ENCODE results near the gene BEND5. TPM values are rescaled to one million over a fixed set of nuclear protein-coding genes. Genes with fewer than 3 reads are reported as not detected.

BEND5 gene, protein sequence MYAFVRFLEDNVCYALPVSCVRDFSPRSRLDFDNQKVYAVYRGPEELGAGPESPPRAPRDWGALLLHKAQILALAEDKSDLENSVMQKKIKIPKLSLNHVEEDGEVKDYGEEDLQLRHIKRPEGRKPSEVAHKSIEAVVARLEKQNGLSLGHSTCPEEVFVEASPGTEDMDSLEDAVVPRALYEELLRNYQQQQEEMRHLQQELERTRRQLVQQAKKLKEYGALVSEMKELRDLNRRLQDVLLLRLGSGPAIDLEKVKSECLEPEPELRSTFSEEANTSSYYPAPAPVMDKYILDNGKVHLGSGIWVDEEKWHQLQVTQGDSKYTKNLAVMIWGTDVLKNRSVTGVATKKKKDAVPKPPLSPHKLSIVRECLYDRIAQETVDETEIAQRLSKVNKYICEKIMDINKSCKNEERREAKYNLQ
- total RNA-seq: 1 to 10 TPM; 2.8 to 4.6 (median 3.9) TPM

DNA sequence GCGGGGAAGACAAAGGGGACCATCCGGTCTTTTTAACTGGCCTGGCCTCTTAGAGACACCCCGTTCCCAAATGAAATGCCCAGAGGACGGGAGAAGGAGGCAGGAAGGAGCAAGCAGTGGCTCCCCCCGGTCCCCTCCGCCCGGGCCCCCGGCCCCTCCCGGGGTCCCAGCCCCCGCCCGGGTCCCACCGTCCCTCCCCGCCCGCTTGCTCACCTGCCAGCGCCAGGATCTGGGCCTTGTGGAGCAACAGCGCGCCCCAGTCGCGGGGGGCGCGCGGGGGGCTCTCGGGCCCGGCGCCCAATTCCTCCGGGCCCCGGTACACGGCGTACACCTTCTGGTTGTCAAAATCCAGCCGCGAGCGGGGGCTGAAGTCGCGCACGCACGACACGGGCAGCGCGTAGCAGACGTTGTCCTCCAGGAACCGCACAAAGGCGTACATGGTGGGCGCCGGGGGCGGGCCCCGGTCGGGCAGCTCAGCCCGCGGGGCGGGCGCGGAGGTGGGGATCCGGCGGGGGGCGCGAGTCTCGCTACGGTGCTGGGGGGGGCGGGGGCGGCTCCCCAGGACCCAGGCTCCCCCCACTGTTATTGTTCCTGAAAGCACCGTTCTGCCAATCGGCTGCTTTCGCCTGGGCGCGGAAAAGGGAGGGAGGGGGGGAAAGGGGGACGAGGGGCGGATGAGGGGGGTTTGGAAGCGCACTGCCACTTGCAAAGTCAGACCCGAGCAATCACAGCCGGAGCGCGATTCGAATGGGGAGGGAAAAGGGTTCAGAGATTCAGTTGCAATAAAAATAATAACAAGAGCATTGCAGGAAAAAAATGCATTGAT, at the start of gene BEND5:
Gene BEND5, minus strand, starts transcription at position 499 of the 826 bp plus-strand sequence. Its CDS starts 60 bp downstream, at position 439.
- no peaks in the 10 kb centered on the region for H3K36me3 ChIP-seq
- intact Hi-C loops (cut with DNase I): no loop called here
- no peaks in the 10 kb centered on the region for H3K27me3 ChIP-seq
- peak within 1 kb of the TSS; percentile 67 to 89 (median 77) for H3K4me3 ChIP-seq
- WGBS: 0% methylated on average over 37 of the region's 73 CpGs
- H3K9me3 ChIP-seq: no peaks in the 10 kb centered on the region
- TF ChIP-seq POLR2AphosphoS5 (IDR thresholded peaks at IDR 0.05): no peak
- no peak for TF ChIP-seq EP300 (IDR thresholded peaks at IDR 0.05)
- no peak for TF ChIP-seq CTCF (IDR thresholded peaks at IDR 0.05)
- no peak for TF ChIP-seq POLR2A (IDR thresholded peaks at IDR 0.05; ENCODE audit: low read depth)
- peaks cover 17 to 53% (median 43%) of the 10 kb centered on the region in 4 donors for H3K4me1 ChIP-seq
- peak; percentile 92 for DNase-seq (ENCODE audit: extremely low spot score)
- peak within 1 kb of the TSS; percentile 78 to 88 (median 84) for H3K27ac ChIP-seq (replicated peaks in 1 of 4)

DNA sequence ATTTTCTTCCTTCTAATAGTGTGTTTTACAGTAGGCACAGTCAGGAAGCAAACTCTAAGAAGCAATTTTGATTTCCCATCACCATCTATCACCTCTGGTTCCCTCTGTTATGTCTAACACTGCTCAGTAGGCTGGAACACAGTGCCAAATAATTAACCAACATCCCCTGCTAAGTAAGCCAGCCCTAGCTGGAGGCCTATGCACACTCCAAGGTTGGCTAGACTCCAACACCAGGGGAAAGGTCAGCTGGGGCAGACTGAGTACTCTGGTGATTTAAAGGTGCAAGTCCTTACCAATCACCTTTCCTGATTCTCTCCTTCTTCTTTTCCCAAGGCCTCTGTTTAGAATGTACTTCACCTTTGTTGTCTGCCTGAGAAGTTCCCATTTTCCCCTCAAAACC, 46.5 kb upstream of the BEND5 start:
- no peaks in the 10 kb centered on the region for H3K36me3 ChIP-seq
- no peak for DNase-seq (ENCODE audit: extremely low spot score)
- intact Hi-C loops (cut with DNase I): no loop called here
- H3K4me3 ChIP-seq: no peak overlapping the region
- no peak overlapping the region for H3K27ac ChIP-seq (replicated peaks in 1 of 4)
- H3K27me3 ChIP-seq: no peaks in the 10 kb centered on the region
- H3K9me3 ChIP-seq: no peaks in the 10 kb centered on the region
- TF ChIP-seq POLR2AphosphoS5 (IDR thresholded peaks at IDR 0.05) (no peak), CTCF (IDR thresholded peaks at IDR 0.05) (no peak), POLR2A (IDR thresholded peaks at IDR 0.05; ENCODE audit: low read depth) (no peak), EP300 (IDR thresholded peaks at IDR 0.05) (no peak)
- no peaks in the 10 kb centered on the region for H3K4me1 ChIP-seq

DNA sequence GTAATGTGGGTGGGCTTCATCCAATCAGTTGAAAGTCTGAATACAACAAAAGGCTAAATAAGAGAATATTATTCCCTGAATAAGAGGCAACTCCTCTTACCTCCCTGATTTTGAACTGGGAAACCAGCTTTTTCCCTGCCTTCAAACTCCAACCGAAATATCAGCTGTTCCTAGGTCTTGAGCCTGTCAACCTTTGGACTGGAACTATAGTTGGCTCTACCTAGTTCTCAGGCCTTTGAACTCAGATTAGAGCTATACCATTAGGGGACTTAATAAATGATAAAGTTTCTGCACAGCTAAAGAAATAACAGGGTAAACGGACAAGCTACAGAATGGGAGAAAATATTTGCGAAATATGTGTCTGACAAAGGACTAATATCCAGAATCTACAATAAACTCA, 43.8 kb upstream of the BEND5 start:
- intact Hi-C loops (cut with DNase I): no loop called here
- no peaks in the 10 kb centered on the region for H3K4me1 ChIP-seq
- no peaks in the 10 kb centered on the region for H3K9me3 ChIP-seq
- H3K27me3 ChIP-seq: no peaks in the 10 kb centered on the region
- no peak for TF ChIP-seq POLR2A (IDR thresholded peaks at IDR 0.05; ENCODE audit: low read depth)
- WGBS: 98% methylated on average over 3 of the region's 3 CpGs
- H3K36me3 ChIP-seq: no peaks in the 10 kb centered on the region
- no peak overlapping the region for H3K4me3 ChIP-seq
- no peak overlapping the region for H3K27ac ChIP-seq (replicated peaks in 1 of 4)
- DNase-seq (ENCODE audit: extremely low spot score): no peak

GRCh38 chr1:48817505-48818114, 40.9 kb upstream of the BEND5 start:
- H3K36me3 ChIP-seq: no peaks in the 10 kb centered on the region
- 64% methylated on average over 4 of the region's 4 CpGs for WGBS
- intact Hi-C loops (cut with DNase I): loop anchor here (10.0 kb wide), 1 partner anchor 143 kb away; no protein-coding TSS in a partner anchor
- H3K9me3 ChIP-seq: no peaks in the 10 kb centered on the region
- TF ChIP-seq CTCF (IDR thresholded peaks at IDR 0.05) (peak; percentile 57 to 71 (median 64)), POLR2A (IDR thresholded peaks at IDR 0.05; ENCODE audit: low read depth) (no peak)
- H3K27me3 ChIP-seq: no peaks in the 10 kb centered on the region
- no peak overlapping the region for H3K4me3 ChIP-seq
- no peak overlapping the region for H3K27ac ChIP-seq (replicated peaks in 1 of 4)
- no peak for DNase-seq (ENCODE audit: extremely low spot score)
- no peaks in the 10 kb centered on the region for H3K4me1 ChIP-seq

- Histone ChIP-seq H3K4me3 (no peak overlapping the region), H3K27ac (replicated peaks in 1 of 4) (no peak overlapping the region), H3K9me3 (no peaks in the 10 kb centered on the region), H3K36me3 (no peaks in the 10 kb centered on the region), H3K27me3 (no peaks in the 10 kb centered on the region), H3K4me1 (no peaks in the 10 kb centered on the region)
- intact Hi-C loops (cut with DNase I): loop anchor here (10.0 kb wide), 1 partner anchor 136 kb away; no protein-coding TSS in a partner anchor
- TF ChIP-seq POLR2A (IDR thresholded peaks at IDR 0.05; ENCODE audit: low read depth) (no peak), CTCF (IDR thresholded peaks at IDR 0.05) (no peak), EP300 (IDR thresholded peaks at IDR 0.05) (no peak)
- no peak for DNase-seq (ENCODE audit: extremely low spot score)
- WGBS: 45% methylated on average over 4 of the region's 4 CpGs
Observed at GRCh38 chr1:48810740-48811139, 34.0 kb upstream of the BEND5 start.

Data from esophagus muscularis mucosa (tissue), 4 donors.